Measurements from ENCODE around the gene TCF7. TPM values are rescaled to one million over a fixed set of nuclear protein-coding genes. Genes with fewer than 3 reads are reported as not detected.
A peak's percentile ranks its signal among the peaks of the same experiment; 100 is the strongest.

Gene TCF7
- total RNA-seq, 5 donors from 2014 or later (not counting 1 experiment from before 2014, with no cell fraction given) = 503 to 749 (median 693) TPM

DNA sequence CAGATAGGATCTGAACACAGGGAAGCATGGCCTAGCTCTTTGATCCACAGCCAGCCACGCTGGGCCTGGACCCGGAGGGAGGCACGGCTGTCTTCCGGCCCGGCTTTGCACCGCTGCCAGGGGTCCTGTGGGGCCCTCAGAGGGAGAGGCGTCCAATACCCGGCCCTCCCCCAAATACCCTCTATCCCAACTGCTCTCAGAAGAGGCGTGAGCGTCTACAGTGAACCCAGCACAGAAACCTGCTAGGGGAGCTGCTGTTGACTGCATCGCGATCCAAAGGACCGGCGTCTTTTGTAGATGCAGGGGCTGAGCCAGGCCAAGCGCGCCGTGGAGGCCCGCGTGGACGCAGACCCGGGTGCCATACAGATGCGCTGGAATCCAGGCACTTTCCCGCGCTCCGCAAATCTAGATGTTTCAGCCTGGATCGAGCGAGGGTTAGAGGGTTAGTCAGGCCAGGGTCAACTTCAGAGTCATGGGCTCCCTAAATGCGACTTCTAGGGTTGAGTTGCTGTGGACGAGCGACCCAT, 1.1 kb upstream of the TCF7 start:
- peak overlapping the region; percentile 96 to 98 for H3K27ac Mint-ChIP-seq
- peaks cover 28% of the 10 kb centered on the region for H3K36me3 Mint-ChIP-seq
- peak overlapping the region; percentile 93 to 94 (median 94) for H3K4me3 Mint-ChIP-seq
- Histone ChIP-seq H3K4me1 (ENCODE audit: control insufficient read depth in 1 of 2, extremely low read depth in 1 of 2, insufficient read depth in 2 of 2, low read length in 2 of 2) (peaks cover 28 to 78% of the 10 kb centered on the region in 2 experiments), H3K9me3 (no peaks in the 10 kb centered on the region), H3K27me3 (replicated peaks in 1 of 2; ENCODE audit: control insufficient read depth in 2 of 2, extremely low read depth in 1 of 2, insufficient read depth in 2 of 2, low read length in 1 of 2) (peaks cover 0 to 4% of the 10 kb centered on the region in 2 experiments), H3K36me3 (ENCODE audit: control insufficient read depth in 2 of 2, extremely low read depth in 1 of 2, insufficient read depth in 1 of 2, low read length in 1 of 2) (peaks cover 12 to 29% of the 10 kb centered on the region in 2 donors), H3K27ac (ENCODE audit: low read length) (peak overlapping the region; percentile 73), H3K4me3 (ENCODE audit: control insufficient read depth in 1 of 2, extremely low read depth in 1 of 2, low read length in 1 of 2) (peak overlapping the region; percentile 87 to 88)
- CTCF ChIA-PET = interaction anchor here (0.6 to 3.7 kb wide), 7 partner anchors 12 to 74 kb away, joined by 3 to 43 read pairs (median 5); no protein-coding TSS in a partner anchor
- H3K9me3 Mint-ChIP-seq = no peaks in the 10 kb centered on the region
- 25% methylated on average over 29 of the region's 30 CpGs for WGBS (ENCODE audit: insufficient coverage)
- peaks cover 44 to 66% (median 65%) of the 10 kb centered on the region in 3 donors for H3K4me1 Mint-ChIP-seq
- POLR2A ChIA-PET = interaction anchor here in 1 of 2 donors (0.6 to 1.6 kb wide), 2 partner anchors 12 to 45 kb away, joined by 3 to 6 read pairs; no protein-coding TSS in a partner anchor
- DNase-seq = peak in 4 of 35 experiments; percentile 35 to 45 (median 39)
- no peaks in the 10 kb centered on the region for H3K27me3 Mint-ChIP-seq
- ATAC-seq (replicated peaks in 1 of 4) = no peak

DNA sequence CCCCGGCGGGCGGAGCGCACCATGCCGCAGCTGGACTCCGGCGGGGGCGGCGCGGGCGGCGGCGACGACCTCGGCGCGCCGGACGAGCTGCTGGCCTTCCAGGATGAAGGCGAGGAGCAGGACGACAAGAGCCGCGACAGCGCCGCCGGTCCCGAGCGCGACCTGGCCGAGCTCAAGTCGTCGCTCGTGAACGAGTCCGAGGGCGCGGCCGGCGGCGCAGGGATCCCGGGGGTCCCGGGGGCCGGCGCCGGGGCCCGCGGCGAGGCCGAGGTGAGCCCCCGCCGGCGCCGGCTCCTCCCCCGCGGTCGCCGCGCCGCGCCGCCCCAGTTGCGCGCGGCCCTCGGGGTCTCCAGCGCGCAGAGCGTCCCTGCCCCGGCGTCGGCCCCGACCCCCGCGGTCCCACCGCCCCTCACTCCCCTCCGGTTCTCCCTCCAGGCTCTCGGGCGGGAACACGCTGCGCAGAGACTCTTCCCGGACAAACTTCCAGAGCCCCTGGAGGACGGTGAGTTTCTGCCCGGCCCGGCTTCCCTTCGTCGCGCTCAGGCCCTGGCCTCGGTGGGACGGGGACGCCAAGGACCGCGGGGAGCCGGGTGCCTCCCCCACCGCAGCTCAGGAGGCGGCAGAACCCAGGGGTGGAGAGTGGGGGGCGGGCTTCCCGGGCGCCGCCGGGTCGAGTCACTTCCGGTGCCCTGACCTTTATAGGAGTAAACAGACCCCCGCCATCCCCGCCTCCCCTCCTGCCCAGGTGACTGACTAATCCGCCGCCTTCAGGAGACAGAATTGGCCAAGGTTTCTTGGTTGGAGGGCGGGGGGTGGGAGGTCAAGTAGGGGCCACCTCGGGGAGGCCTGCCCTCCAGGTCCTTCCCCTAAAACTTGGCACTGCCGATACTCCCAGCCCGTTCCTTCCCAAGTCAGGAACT, 665 bp downstream of the TCF7 start:
- Histone ChIP-seq H3K27ac (ENCODE audit: low read length) (peak overlapping the region; percentile 72), H3K27me3 (replicated peaks in 1 of 2; ENCODE audit: control insufficient read depth in 2 of 2, extremely low read depth in 1 of 2, insufficient read depth in 2 of 2, low read length in 1 of 2) (peaks cover 0 to 4% of the 10 kb centered on the region in 2 experiments), H3K36me3 (ENCODE audit: control insufficient read depth in 2 of 2, extremely low read depth in 1 of 2, insufficient read depth in 1 of 2, low read length in 1 of 2) (peaks cover 22 to 46% of the 10 kb centered on the region in 2 donors), H3K9me3 (no peaks in the 10 kb centered on the region), H3K4me1 (ENCODE audit: control insufficient read depth in 1 of 2, extremely low read depth in 1 of 2, insufficient read depth in 2 of 2, low read length in 2 of 2) (peaks cover 26 to 76% of the 10 kb centered on the region in 2 experiments), H3K4me3 (ENCODE audit: control insufficient read depth in 1 of 2, extremely low read depth in 1 of 2, low read length in 1 of 2) (peak overlapping the region; percentile 91 to 93)
- no peaks in the 10 kb centered on the region for H3K9me3 Mint-ChIP-seq
- H3K27ac Mint-ChIP-seq = peak overlapping the region; percentile 92 to 97
- no peaks in the 10 kb centered on the region for H3K27me3 Mint-ChIP-seq
- peaks cover 39 to 73% (median 69%) of the 10 kb centered on the region in 3 donors for H3K4me1 Mint-ChIP-seq
- under 1% methylated on average over 83 of the region's 110 CpGs for WGBS (ENCODE audit: insufficient coverage)
- ChIA-PET POLR2A (interaction anchor here (0.6 to 1.6 kb wide), 5 partner anchors 13 to 305 kb away, joined by 3 to 7 read pairs (median 6); partner anchors contain the start of genes PPP2CA (in 1 of the 2) and SKP1 (in 1 of the 2)), CTCF (interaction anchor here (0.5 to 1.5 kb wide), 5 partner anchors 9 to 76 kb away, joined by 3 to 5 read pairs (median 3); no protein-coding TSS in a partner anchor)
- ATAC-seq (replicated peaks in 1 of 4) (peak; percentile 13 to 45 (median 40)), DNase-seq (peak; percentile 51 to 89 (median 64))
- peaks cover 44% of the 10 kb centered on the region for H3K36me3 Mint-ChIP-seq
- H3K4me3 Mint-ChIP-seq = peak overlapping the region; percentile 88 to 99 (median 92)

DNA sequence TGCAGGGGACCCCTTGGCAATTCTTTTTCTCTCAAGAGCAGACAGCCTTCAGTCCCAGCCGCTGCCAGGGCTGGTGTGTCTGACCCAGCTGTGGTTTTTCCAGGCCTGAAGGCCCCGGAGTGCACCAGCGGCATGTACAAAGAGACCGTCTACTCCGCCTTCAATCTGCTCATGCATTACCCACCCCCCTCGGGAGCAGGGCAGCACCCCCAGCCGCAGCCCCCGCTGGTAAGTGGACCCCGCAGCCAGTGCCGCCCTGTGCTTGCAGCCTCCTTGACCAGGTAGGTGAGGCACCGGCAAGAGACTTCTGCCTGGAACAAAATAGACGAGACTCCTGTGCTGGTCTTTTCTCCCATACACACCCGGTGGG, 1.3 kb downstream of the TCF7 start:
- peak overlapping the region; percentile 91 to 93 for H3K4me3 ChIP-seq (ENCODE audit: control insufficient read depth in 1 of 2, extremely low read depth in 1 of 2, low read length in 1 of 2)
- H3K4me1 Mint-ChIP-seq = peaks cover 38 to 73% (median 70%) of the 10 kb centered on the region in 3 donors
- peaks cover 51% of the 10 kb centered on the region for H3K36me3 Mint-ChIP-seq
- CTCF ChIA-PET = interaction anchor here (0.5 to 1.1 kb wide), 2 partner anchors 9 to 76 kb away, joined by 3 to 4 read pairs; no protein-coding TSS in a partner anchor
- H3K9me3 ChIP-seq = no peaks in the 10 kb centered on the region
- H3K27ac ChIP-seq (ENCODE audit: low read length) = peak overlapping the region; percentile 72
- peaks cover 0 to 4% of the 10 kb centered on the region in 2 experiments for H3K27me3 ChIP-seq (replicated peaks in 1 of 2; ENCODE audit: control insufficient read depth in 2 of 2, extremely low read depth in 1 of 2, insufficient read depth in 2 of 2, low read length in 1 of 2)
- no peaks in the 10 kb centered on the region for H3K27me3 Mint-ChIP-seq
- peaks cover 20 to 76% of the 10 kb centered on the region in 2 experiments for H3K4me1 ChIP-seq (ENCODE audit: control insufficient read depth in 1 of 2, extremely low read depth in 1 of 2, insufficient read depth in 2 of 2, low read length in 2 of 2)
- H3K36me3 ChIP-seq (ENCODE audit: control insufficient read depth in 2 of 2, extremely low read depth in 1 of 2, insufficient read depth in 1 of 2, low read length in 1 of 2) = peaks cover 22 to 52% of the 10 kb centered on the region in 2 donors
- H3K4me3 Mint-ChIP-seq = peak overlapping the region; percentile 88 to 99 (median 92)
- peak overlapping the region; percentile 92 to 97 for H3K27ac Mint-ChIP-seq
- no peaks in the 10 kb centered on the region for H3K9me3 Mint-ChIP-seq
- WGBS (ENCODE audit: insufficient coverage) = 10% methylated on average over 11 of the region's 13 CpGs
- DNase-seq = no peak
- POLR2A ChIA-PET = interaction anchor here in 1 of 2 donors (0.6 kb wide), 1 partner anchor 304 kb away, joined by 7 read pairs; no protein-coding TSS in a partner anchor
- no peak for ATAC-seq (replicated peaks in 1 of 4)

DNA sequence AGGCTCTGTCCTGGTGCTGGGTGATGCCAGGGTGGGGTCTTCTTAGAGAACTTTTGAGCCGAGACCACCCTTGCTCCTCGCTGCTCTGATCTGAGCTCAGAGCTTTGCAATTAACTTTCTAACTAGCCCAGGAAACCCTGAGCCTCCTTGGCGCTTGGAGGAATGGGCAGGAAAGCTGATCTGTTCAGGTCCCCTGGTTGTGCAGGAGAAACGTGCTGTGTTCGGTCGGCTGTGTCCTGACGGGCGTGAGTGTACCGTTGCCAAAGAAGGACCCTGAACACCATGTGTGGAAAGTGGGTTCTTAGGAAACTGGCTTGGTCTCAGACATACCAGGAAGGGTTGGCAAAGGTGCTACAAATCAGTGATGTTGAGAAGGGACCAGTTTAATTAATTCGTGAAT, 1.8 kb downstream of the TCF7 start:
- Histone ChIP-seq H3K4me1 (ENCODE audit: control insufficient read depth in 1 of 2, extremely low read depth in 1 of 2, insufficient read depth in 2 of 2, low read length in 2 of 2) (peaks cover 16 to 76% of the 10 kb centered on the region in 2 experiments), H3K36me3 (ENCODE audit: control insufficient read depth in 2 of 2, extremely low read depth in 1 of 2, insufficient read depth in 1 of 2, low read length in 1 of 2) (peaks cover 24 to 56% of the 10 kb centered on the region in 2 donors), H3K4me3 (ENCODE audit: control insufficient read depth in 1 of 2, extremely low read depth in 1 of 2, low read length in 1 of 2) (peak overlapping the region; percentile 91 to 93), H3K9me3 (no peaks in the 10 kb centered on the region), H3K27me3 (replicated peaks in 1 of 2; ENCODE audit: control insufficient read depth in 2 of 2, extremely low read depth in 1 of 2, insufficient read depth in 2 of 2, low read length in 1 of 2) (peaks cover 0 to 4% of the 10 kb centered on the region in 2 experiments), H3K27ac (ENCODE audit: low read length) (peak overlapping the region; percentile 72)
- CTCF ChIA-PET = interaction anchor here (0.5 to 1.4 kb wide), 5 partner anchors 10 to 77 kb away, joined by 3 to 6 read pairs (median 4); no protein-coding TSS in a partner anchor
- no peak for ATAC-seq (replicated peaks in 1 of 4)
- Mint-ChIP-seq H3K36me3 (peaks cover 53% of the 10 kb centered on the region), H3K9me3 (no peaks in the 10 kb centered on the region), H3K27ac (peak overlapping the region; percentile 92 to 97), H3K27me3 (no peaks in the 10 kb centered on the region), H3K4me1 (peaks cover 38 to 73% (median 70%) of the 10 kb centered on the region in 3 donors), H3K4me3 (peak overlapping the region; percentile 88 to 99 (median 92))
- 7% methylated on average over 7 of the region's 10 CpGs for WGBS (ENCODE audit: insufficient coverage)
- no peak for DNase-seq
- POLR2A ChIA-PET = interaction anchor here in 1 of 2 donors (0.9 kb wide), 1 partner anchor 29 kb away, joined by 3 read pairs; no protein-coding TSS in a partner anchor

DNA sequence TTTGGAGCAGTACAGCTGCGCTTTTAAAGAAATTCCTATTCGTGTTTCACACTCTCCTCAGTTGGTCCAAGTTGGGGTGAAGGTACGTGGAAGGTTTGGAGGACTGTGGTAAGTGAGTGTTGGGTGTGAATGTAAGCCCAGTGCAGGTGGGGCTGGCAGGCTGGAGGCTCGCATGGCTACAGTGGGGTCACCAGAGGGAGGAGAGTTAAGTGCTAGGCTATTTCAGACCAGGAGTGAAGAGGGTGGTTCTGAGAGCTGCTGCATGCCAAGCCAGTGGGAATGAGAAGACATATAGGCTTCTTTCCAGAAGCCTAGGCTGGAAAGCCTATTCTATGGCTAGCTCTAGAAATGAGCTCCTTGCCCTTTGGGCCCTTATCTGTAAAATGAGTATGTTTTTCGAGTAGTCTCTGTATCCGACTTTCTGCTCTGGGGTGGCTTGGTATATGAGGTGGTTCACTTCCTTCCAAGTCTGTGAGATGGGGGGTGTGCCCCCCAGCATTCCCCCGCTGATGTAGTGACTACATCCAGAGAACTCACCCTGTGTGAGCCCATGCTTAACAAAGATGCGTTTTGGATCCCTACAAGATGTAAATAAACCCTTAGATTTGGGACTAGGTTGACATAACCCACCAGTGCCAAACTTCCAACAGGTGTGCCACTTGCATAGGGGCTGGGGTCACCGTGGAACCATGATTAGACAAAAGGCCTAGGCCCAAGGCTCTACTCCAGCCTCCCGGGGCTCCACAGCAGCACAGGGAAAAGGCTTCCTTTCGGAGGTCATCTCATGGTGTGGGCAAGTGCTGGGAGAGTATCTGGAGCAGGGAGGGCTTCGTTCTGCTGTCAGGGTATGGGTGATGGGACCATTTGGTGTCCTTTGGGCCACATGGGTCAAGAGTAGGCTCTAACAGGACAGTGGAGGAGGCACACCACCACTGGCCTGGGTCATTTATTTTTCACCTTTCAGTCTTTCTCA, 2.6 kb downstream of the TCF7 start:
- H3K9me3 Mint-ChIP-seq = no peaks in the 10 kb centered on the region
- WGBS (ENCODE audit: insufficient coverage) = 29% methylated on average over 10 of the region's 12 CpGs
- Histone ChIP-seq H3K4me3 (ENCODE audit: control insufficient read depth in 1 of 2, extremely low read depth in 1 of 2, low read length in 1 of 2) (peak overlapping the region; percentile 91 to 93), H3K4me1 (ENCODE audit: control insufficient read depth in 1 of 2, extremely low read depth in 1 of 2, insufficient read depth in 2 of 2, low read length in 2 of 2) (peaks cover 15 to 76% of the 10 kb centered on the region in 2 experiments), H3K27ac (ENCODE audit: low read length) (peak overlapping the region; percentile 72), H3K36me3 (ENCODE audit: control insufficient read depth in 2 of 2, extremely low read depth in 1 of 2, insufficient read depth in 1 of 2, low read length in 1 of 2) (peaks cover 31 to 57% of the 10 kb centered on the region in 2 donors), H3K9me3 (no peaks in the 10 kb centered on the region), H3K27me3 (replicated peaks in 1 of 2; ENCODE audit: control insufficient read depth in 2 of 2, extremely low read depth in 1 of 2, insufficient read depth in 2 of 2, low read length in 1 of 2) (peaks cover 0 to 4% of the 10 kb centered on the region in 2 experiments)
- peak overlapping the region; percentile 88 to 99 (median 92) for H3K4me3 Mint-ChIP-seq
- DNase-seq (peak in 2 of 35 experiments; percentile 41 to 43), ATAC-seq (replicated peaks in 1 of 4) (no peak)
- peaks cover 58% of the 10 kb centered on the region for H3K36me3 Mint-ChIP-seq
- H3K27ac Mint-ChIP-seq = peak overlapping the region; percentile 92 to 97
- no peaks in the 10 kb centered on the region for H3K27me3 Mint-ChIP-seq
- H3K4me1 Mint-ChIP-seq = peaks cover 36 to 72% (median 70%) of the 10 kb centered on the region in 3 donors
- ChIA-PET CTCF (interaction anchor here (0.9 to 1.4 kb wide), 5 partner anchors 10 to 78 kb away, joined by 4 to 9 read pairs (median 6); no protein-coding TSS in a partner anchor), POLR2A (interaction anchor here (0.6 to 0.9 kb wide), 3 partner anchors 28 to 1627 kb away, joined by 3 to 4 read pairs (median 3); partner anchors contain the start of gene IRF1 (in 1 of the 2))
